Astrocyte (in vitro differentiated cells and primary cell): ENCODE data around the gene PCYT2. TPM values are rescaled to one million over a fixed set of nuclear protein-coding genes. Genes with fewer than 3 reads are reported as not detected.

Experiments
- DNase-seq: peaks from one replicate; pipeline ENCODE4 v3.0.0-alpha.2; 2010; ENCODE audit warnings: low read depth
- FAIRE-seq: peaks from 2 replicates; lab custom pipeline; 2011; peaks lifted over from hg19 to GRCh38; lab: Jason Lieb, UNC
- H2AFZ ChIP-seq: 2 replicates; pipeline ENCODE4 v1.6.0; 2012; ENCODE audit warnings: low read depth, low read length, inconsistent platforms
- H3K27ac ChIP-seq: 2 replicates; pipeline ENCODE4 v1.5.1; 2011; ENCODE audit warnings: low read depth, low read length, inconsistent platforms
- H3K27me3 ChIP-seq: 2 replicates; pipeline ENCODE4 v1.6.0; 2011; ENCODE audit warnings: low read length, inconsistent platforms; ENCODE audit not compliant: insufficient read depth
- H3K36me3 ChIP-seq: 2 replicates; pipeline ENCODE4 v1.5.1; 2011; ENCODE audit warnings: low read length, inconsistent platforms; ENCODE audit not compliant: insufficient read depth
- H3K4me1 ChIP-seq: 2 replicates; pipeline ENCODE4 v1.5.1; 2011; ENCODE audit warnings: low read length, inconsistent platforms; ENCODE audit not compliant: insufficient read depth
- H3K4me2 ChIP-seq: 2 replicates; pipeline ENCODE4 v1.6.0; 2012; ENCODE audit warnings: low read length, inconsistent platforms
- H3K4me3 ChIP-seq: 2 replicates; pipeline ENCODE4 v1.5.1; 2011; ENCODE audit warnings: low read depth, mild to moderate bottlenecking, low read length, inconsistent platforms; ENCODE audit not compliant: insufficient read depth
- H3K79me2 ChIP-seq: 2 replicates; pipeline ENCODE4 v1.6.0; 2012; ENCODE audit warnings: mild to moderate bottlenecking, low read length, inconsistent platforms; ENCODE audit not compliant: insufficient read depth
- H3K9ac ChIP-seq: 2 replicates; pipeline ENCODE4 v1.6.0; 2012; ENCODE audit warnings: mild to moderate bottlenecking, low read length, inconsistent platforms
- H3K9me3 ChIP-seq: 2 replicates; pipeline ENCODE4 v1.5.1; 2012; ENCODE audit warnings: low read depth, mild to moderate bottlenecking, low read length, inconsistent platforms; ENCODE audit not compliant: insufficient read depth
- H4K20me1 ChIP-seq: 2 replicates; pipeline ENCODE4 v1.6.0; 2012; ENCODE audit warnings: low read length, inconsistent platforms; ENCODE audit not compliant: insufficient read depth
- H3K27ac Mint-ChIP-seq: one replicate; pipeline ENCODE4 v1.8.0; 2021; ENCODE audit warnings: mild to moderate bottlenecking, mixed read lengths; ENCODE audit not compliant: unreplicated experiment
- H3K27me3 Mint-ChIP-seq: one replicate; pipeline ENCODE4 v1.8.0; 2021; ENCODE audit warnings: low read depth, mixed read lengths; ENCODE audit not compliant: unreplicated experiment
- H3K36me3 Mint-ChIP-seq: one replicate; pipeline ENCODE4 v1.8.0; 2021; ENCODE audit warnings: low read depth, mixed read lengths; ENCODE audit not compliant: unreplicated experiment
- H3K4me1 Mint-ChIP-seq: one replicate; pipeline ENCODE4 v1.8.0; 2021; ENCODE audit warnings: low read depth, mixed read lengths; ENCODE audit not compliant: unreplicated experiment
- H3K4me3 Mint-ChIP-seq: one replicate; pipeline ENCODE4 v1.8.0; 2021; ENCODE audit warnings: mild to moderate bottlenecking, moderate library complexity, mixed read lengths; ENCODE audit not compliant: unreplicated experiment
- H3K9me3 Mint-ChIP-seq: one replicate; pipeline ENCODE4 v1.8.0; 2021; ENCODE audit warnings: mild to moderate bottlenecking, mixed read lengths; ENCODE audit not compliant: unreplicated experiment
- CTCF ChIP-seq: IDR thresholded peaks from 2 replicates; pipeline ENCODE4 v1.5.1; 2011; ENCODE audit warnings: low read depth, mild to moderate bottlenecking, inconsistent platforms, low read length, moderate library complexity; ENCODE audit not compliant: insufficient read depth
- EZH2 ChIP-seq: IDR thresholded peaks from 2 replicates; pipeline ENCODE4 v1.6.1; 2012; ENCODE audit warnings: mild to moderate bottlenecking, low read length, inconsistent platforms; ENCODE audit not compliant: insufficient read depth
- total RNA-seq: library from RNA; stranded (reverse); gene quantifications from 2 replicates; pipeline ENCODE4 v1.2.1, GENCODE V29; 2021

Gene PCYT2
- total RNA-seq, 1 donor from 2014 or later = 31.6 TPM

GRCh38 chr17:81940538-81941483 lies 29.6 kb upstream of the PCYT2 start:
- Mint-ChIP-seq H3K4me3 (no peak overlapping the region), H3K36me3 (peaks cover 2% of the 10 kb centered on the region), H3K9me3 (no peaks in the 10 kb centered on the region), H3K27me3 (peaks cover 12% of the 10 kb centered on the region), H3K4me1 (peaks cover 2% of the 10 kb centered on the region), H3K27ac (no peak overlapping the region)
- H3K9ac ChIP-seq = no peak overlapping the region
- H2AFZ ChIP-seq = no peak overlapping the region
- H3K4me3 ChIP-seq = no peak overlapping the region
- FAIRE-seq = no peak
- no peaks in the 10 kb centered on the region for H3K9me3 ChIP-seq
- H3K27ac ChIP-seq = no peak overlapping the region
- no peak overlapping the region for H3K4me2 ChIP-seq
- H3K27me3 ChIP-seq = peaks cover 13% of the 10 kb centered on the region
- no peaks in the 10 kb centered on the region for H3K36me3 ChIP-seq
- peaks cover 10% of the 10 kb centered on the region for H3K79me2 ChIP-seq
- H4K20me1 ChIP-seq = no peaks in the 10 kb centered on the region
- H3K4me1 ChIP-seq = peaks cover 6% of the 10 kb centered on the region
- no peak for TF ChIP-seq CTCF
- no peak for TF ChIP-seq EZH2
- DNase-seq = no peak

- no peak overlapping the region for H3K27ac Mint-ChIP-seq
- H3K4me2 ChIP-seq = no peak overlapping the region
Observed at GRCh38 chr17:81939881-81940385, 28.7 kb upstream of the PCYT2 start.

More at GRCh38 chr17:81939881-81940385, 28.7 kb upstream of the PCYT2 start:
- Mint-ChIP-seq H3K9me3 (no peaks in the 10 kb centered on the region), H3K36me3 (peaks cover 4% of the 10 kb centered on the region), H3K4me1 (peaks cover 5% of the 10 kb centered on the region), H3K4me3 (no peak overlapping the region), H3K27me3 (peaks cover 12% of the 10 kb centered on the region)
- Histone ChIP-seq H4K20me1 (peaks cover 8% of the 10 kb centered on the region), H3K36me3 (no peaks in the 10 kb centered on the region), H3K79me2 (peaks cover 18% of the 10 kb centered on the region), H3K4me3 (no peak overlapping the region), H3K9me3 (no peaks in the 10 kb centered on the region), H3K27me3 (peaks cover 13% of the 10 kb centered on the region), H2AFZ (no peak overlapping the region), H3K4me1 (peaks cover 6% of the 10 kb centered on the region), H3K27ac (no peak overlapping the region), H3K9ac (no peak overlapping the region)
- TF ChIP-seq EZH2 (no peak), CTCF (no peak)
- no peak for DNase-seq
- no peak for FAIRE-seq
